GM12873 (cell line): ENCODE results near the gene ZNF384.

Source experiments
- CTCF ChIP-seq: IDR thresholded peaks from 2 replicates; pipeline ENCODE4 v1.5.1; 2012; ENCODE audit warnings: low read depth, mild to moderate bottlenecking, moderate library complexity, low read length, control low read depth; ENCODE audit not compliant: insufficient read depth; ENCODE audit errors: missing control alignments

ZNF384 gene

GRCh38 chr12:6646276-6647082 lies 42.7 kb downstream of the ZNF384 start:
- no peak for TF ChIP-seq CTCF

- TF ChIP-seq CTCF: no peak
Observed at GRCh38 chr12:6644903-6645302, 44.3 kb downstream of the ZNF384 start.

- no peak for TF ChIP-seq CTCF
Observed at GRCh38 chr12:6644257-6644596, 44.9 kb downstream of the ZNF384 start.

- no peak for TF ChIP-seq CTCF
Observed at GRCh38 chr12:6643569-6644256, 45.5 kb downstream of the ZNF384 start.

GRCh38 chr12:6641131-6641530 lies 48.0 kb downstream of the ZNF384 start:
- no peak for TF ChIP-seq CTCF

- TF ChIP-seq CTCF: no peak
Observed at GRCh38 chr12:6640497-6640896, 48.7 kb downstream of the ZNF384 start.

- no peak for TF ChIP-seq CTCF
Observed at GRCh38 chr12:6639151-6639801, 49.9 kb downstream of the ZNF384 start.
